Peyer's patch (tissue), 4 donors: ENCODE results near the gene LRTM2.

ENCODE experiments used
- POLR2A ChIP-seq, 2 donors: fragments of 450-650 bp; IDR thresholded peaks; one replicate each; pipeline ENCODE4 v1.5.1; 2017; ENCODE audit warnings: antibody characterized with exemption in 2 of 2, mild to moderate bottlenecking in 2 of 2, moderate library complexity in 2 of 2
- TF ChIP-seq, protein P1 (sequence below), 6 experiments: fragments of 450-650 bp in 4 of 6; fragments of 200-600 bp in 2 of 6; sonication (generic) in 1 of 6; IDR thresholded peaks; one replicate each; pipeline ENCODE4 v1.5.1; 2017 to 2019; ENCODE audit warnings: antibody characterized with exemption in 6 of 6, mild to moderate bottlenecking in 3 of 6, moderate library complexity in 1 of 6

GRCh38 chr12:1857821-1858220 is 37.5 kb downstream of the LRTM2 start:
- TF ChIP-seq, protein P1, sequence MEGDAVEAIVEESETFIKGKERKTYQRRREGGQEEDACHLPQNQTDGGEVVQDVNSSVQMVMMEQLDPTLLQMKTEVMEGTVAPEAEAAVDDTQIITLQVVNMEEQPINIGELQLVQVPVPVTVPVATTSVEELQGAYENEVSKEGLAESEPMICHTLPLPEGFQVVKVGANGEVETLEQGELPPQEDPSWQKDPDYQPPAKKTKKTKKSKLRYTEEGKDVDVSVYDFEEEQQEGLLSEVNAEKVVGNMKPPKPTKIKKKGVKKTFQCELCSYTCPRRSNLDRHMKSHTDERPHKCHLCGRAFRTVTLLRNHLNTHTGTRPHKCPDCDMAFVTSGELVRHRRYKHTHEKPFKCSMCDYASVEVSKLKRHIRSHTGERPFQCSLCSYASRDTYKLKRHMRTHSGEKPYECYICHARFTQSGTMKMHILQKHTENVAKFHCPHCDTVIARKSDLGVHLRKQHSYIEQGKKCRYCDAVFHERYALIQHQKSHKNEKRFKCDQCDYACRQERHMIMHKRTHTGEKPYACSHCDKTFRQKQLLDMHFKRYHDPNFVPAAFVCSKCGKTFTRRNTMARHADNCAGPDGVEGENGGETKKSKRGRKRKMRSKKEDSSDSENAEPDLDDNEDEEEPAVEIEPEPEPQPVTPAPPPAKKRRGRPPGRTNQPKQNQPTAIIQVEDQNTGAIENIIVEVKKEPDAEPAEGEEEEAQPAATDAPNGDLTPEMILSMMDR (IDR thresholded peaks at IDR 0.05): no peak
- TF ChIP-seq POLR2A (IDR thresholded peaks at IDR 0.05): no peak
